ENCODE results near the gene PRR36. TPM values are rescaled to one million over a fixed set of nuclear protein-coding genes. Genes with fewer than 3 reads are reported as not detected.

The PRR36 gene
- total RNA-seq, 1 experiment from 2014 or later = 11.7 TPM

DNA sequence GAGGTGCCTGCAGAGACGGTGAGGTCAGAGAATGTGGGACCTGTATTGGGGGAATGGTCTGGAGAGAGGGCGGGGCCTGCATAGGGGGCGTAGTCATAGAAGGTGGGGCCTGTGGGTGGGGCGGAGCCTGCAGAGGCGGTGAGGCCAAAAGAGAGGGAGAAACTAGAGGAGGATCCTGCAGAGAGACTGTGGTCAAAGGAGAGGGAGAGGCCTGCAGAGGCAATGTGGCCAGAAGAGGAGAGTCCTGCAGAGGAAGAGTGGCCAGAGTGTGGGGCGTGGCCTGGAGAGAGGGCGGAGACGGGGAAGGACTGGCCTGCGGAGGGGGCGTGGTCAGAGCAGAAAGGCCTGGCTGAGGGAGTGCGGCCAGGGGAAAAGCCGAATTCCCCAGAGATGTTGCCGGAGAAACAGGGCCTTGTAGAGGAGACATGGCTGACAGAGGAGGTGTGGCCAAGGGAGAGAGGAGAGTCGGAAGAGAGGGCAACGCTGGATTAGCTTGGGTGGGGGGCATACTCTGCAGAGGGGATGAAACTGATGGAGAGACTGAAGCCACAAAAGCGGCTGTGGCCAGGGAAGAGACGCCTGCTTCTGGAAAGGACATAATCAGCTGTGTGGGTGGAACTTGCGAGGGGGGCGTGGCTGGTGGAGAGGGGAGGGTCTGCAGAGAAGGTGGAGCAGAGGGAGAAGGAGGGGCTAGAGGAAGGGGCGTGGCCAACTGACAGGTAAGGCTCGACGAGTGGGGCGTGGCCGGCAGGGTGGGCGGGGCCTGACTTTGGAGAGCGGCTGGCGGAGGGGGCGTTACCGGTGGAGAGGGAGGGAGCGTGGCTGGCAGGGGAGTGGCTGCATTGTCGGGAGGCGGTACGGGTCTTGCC lies 2.5 kb downstream of the PRR36 start:
- CTCF ChIA-PET = no interaction called here
- Mint-ChIP-seq H3K36me3 (ENCODE audit: insufficient read depth, unreplicated experiment) (peaks cover 50% of the 10 kb centered on the region), H3K27ac (ENCODE audit: unreplicated experiment) (peak overlapping the region; percentile 55), H3K4me3 (ENCODE audit: low read depth, unreplicated experiment) (peak overlapping the region; percentile 36), H3K4me1 (ENCODE audit: low read depth, unreplicated experiment) (peaks cover 10% of the 10 kb centered on the region), H3K9me3 (ENCODE audit: low read depth, unreplicated experiment) (no peaks in the 10 kb centered on the region), H3K27me3 (ENCODE audit: unreplicated experiment) (no peaks in the 10 kb centered on the region)
- intact Hi-C loops (cut with micrococcal nuclease; ENCODE audit: unreplicated experiment) = no loop called here
- no TSS peak for BruUV-seq (replicated peaks)
- DNase-seq = peak; percentile 68
- TF ChIP-seq CTCF (IDR thresholded peaks at IDR 0.05; ENCODE audit: unreplicated experiment) = no peak

- no peaks in the 10 kb centered on the region for H3K9me3 Mint-ChIP-seq (ENCODE audit: low read depth, unreplicated experiment)
- no peaks in the 10 kb centered on the region for H3K27me3 Mint-ChIP-seq (ENCODE audit: unreplicated experiment)
- H3K36me3 Mint-ChIP-seq (ENCODE audit: insufficient read depth, unreplicated experiment) = peaks cover 51% of the 10 kb centered on the region
- BruUV-seq (replicated peaks) = TSS peak; percentile 49
- peaks cover 10% of the 10 kb centered on the region for H3K4me1 Mint-ChIP-seq (ENCODE audit: low read depth, unreplicated experiment)
- DNase-seq = peak; percentile 65
- intact Hi-C loops (cut with micrococcal nuclease; ENCODE audit: unreplicated experiment) = no loop called here
- CTCF ChIA-PET = no interaction called here
- H3K27ac Mint-ChIP-seq (ENCODE audit: unreplicated experiment) = peak overlapping the region; percentile 55
- peak overlapping the region; percentile 36 for H3K4me3 Mint-ChIP-seq (ENCODE audit: low read depth, unreplicated experiment)
- no peak for TF ChIP-seq CTCF (IDR thresholded peaks at IDR 0.05; ENCODE audit: unreplicated experiment)
Measured at GRCh38 chr19:7870571-7871436, 3.4 kb downstream of the PRR36 start.

DNA sequence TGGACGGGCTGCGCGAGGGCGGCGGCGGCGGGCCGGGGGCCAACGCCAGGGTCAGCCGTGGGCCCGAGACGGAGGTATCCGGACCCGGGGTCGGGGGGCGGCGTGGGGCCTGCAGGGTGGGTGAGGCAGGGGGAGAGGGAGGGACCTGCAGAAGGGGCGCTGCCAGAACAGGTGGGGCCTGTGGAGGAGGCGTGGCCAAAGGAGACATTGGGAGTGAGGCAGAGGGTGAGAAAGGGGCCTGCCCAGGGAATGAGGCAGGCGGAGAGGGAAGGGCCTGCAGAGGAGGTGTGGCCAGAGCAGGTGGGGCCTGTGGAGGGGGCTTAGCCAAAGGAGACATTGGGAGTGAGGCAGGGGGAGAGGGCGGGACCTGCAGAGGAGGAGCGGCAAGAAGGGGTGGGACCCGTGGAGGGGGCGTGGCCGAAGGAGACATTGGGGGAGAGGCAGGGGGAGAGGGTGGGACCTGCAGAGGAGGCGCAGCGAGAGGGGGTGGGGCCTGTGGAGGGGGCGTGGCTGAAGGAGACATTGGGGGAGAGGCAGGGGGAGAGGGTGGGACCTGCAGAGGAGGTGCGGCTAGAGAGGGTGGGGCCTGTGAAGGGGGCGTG lies 4.2 kb downstream of the PRR36 start:
- no peak for TF ChIP-seq CTCF (IDR thresholded peaks at IDR 0.05; ENCODE audit: unreplicated experiment)
- BruUV-seq (replicated peaks) = no TSS peak
- intact Hi-C loops (cut with micrococcal nuclease; ENCODE audit: unreplicated experiment) = no loop called here
- DNase-seq = no peak
- Mint-ChIP-seq H3K4me1 (ENCODE audit: low read depth, unreplicated experiment) (peaks cover 17% of the 10 kb centered on the region), H3K36me3 (ENCODE audit: insufficient read depth, unreplicated experiment) (peaks cover 56% of the 10 kb centered on the region), H3K27me3 (ENCODE audit: unreplicated experiment) (no peaks in the 10 kb centered on the region), H3K4me3 (ENCODE audit: low read depth, unreplicated experiment) (no peak overlapping the region), H3K27ac (ENCODE audit: unreplicated experiment) (no peak overlapping the region), H3K9me3 (ENCODE audit: low read depth, unreplicated experiment) (no peaks in the 10 kb centered on the region)
- CTCF ChIA-PET = interaction anchor here (0.6 to 1.7 kb wide), 3 partner anchors 12 to 50 kb away, joined by 4 to 11 read pairs (median 5); partner anchors contain the start of genes MAP2K7 and SNAPC2

- H3K9me3 Mint-ChIP-seq (ENCODE audit: low read depth, unreplicated experiment) = no peaks in the 10 kb centered on the region
- BruUV-seq (replicated peaks) = no TSS peak
- H3K27me3 Mint-ChIP-seq (ENCODE audit: unreplicated experiment) = no peaks in the 10 kb centered on the region
- H3K27ac Mint-ChIP-seq (ENCODE audit: unreplicated experiment) = no peak overlapping the region
- CTCF ChIA-PET = interaction anchor here (0.6 to 1.7 kb wide), 3 partner anchors 12 to 51 kb away, joined by 4 to 11 read pairs (median 5); partner anchors contain the start of genes MAP2K7 and SNAPC2
- peaks cover 17% of the 10 kb centered on the region for H3K4me1 Mint-ChIP-seq (ENCODE audit: low read depth, unreplicated experiment)
- intact Hi-C loops (cut with micrococcal nuclease; ENCODE audit: unreplicated experiment) = no loop called here
- TF ChIP-seq CTCF (IDR thresholded peaks at IDR 0.05; ENCODE audit: unreplicated experiment) = no peak
- peak; percentile 33 for DNase-seq
- H3K36me3 Mint-ChIP-seq (ENCODE audit: insufficient read depth, unreplicated experiment) = peaks cover 58% of the 10 kb centered on the region
- H3K4me3 Mint-ChIP-seq (ENCODE audit: low read depth, unreplicated experiment) = peak overlapping the region; percentile 56
Measured at GRCh38 chr19:7869453-7869909, 4.7 kb downstream of the PRR36 start.
